Stimulated activated CD4-positive, alpha-beta T cell treated with anti-CD3 and anti-CD28 coated beads, Interleukin-4, amount 100 ng/mL, for 1 hour (primary cell): Measurements from ENCODE around the gene GAST.
"Not testable (repeated sequence)": the region's sequence is repeated elsewhere in the genome, so short reads cannot be mapped to it uniquely, and the experiment has no call there.

Experiments used
- DNase-seq: peaks from one replicate; pipeline ENCODE4 v3.0.0-alpha.2; 2020

Gene GAST

GRCh38 chr17:41711669-41712400 is at the start of gene GAST:
Gene GAST (plus strand): TSS chr17:41712331. CDS start chr17:41715437, 3,106 bp downstream.
- no peak for DNase-seq

GRCh38 chr17:41663451-41664171 is 48.5 kb upstream of the GAST start:
- DNase-seq, result no peak

- no peak for DNase-seq
Measured at GRCh38 chr17:41664172-41664457, 48.0 kb upstream of the GAST start.

GRCh38 chr17:41664587-41665565 is 47.3 kb upstream of the GAST start:
- DNase-seq, result no peak

GRCh38 chr17:41665566-41666236 is 46.4 kb upstream of the GAST start:
- DNase-seq, result peak; percentile 89

GRCh38 chr17:41666237-41666641 is 45.9 kb upstream of the GAST start:
- DNase-seq, result peak; percentile 67

- peak; percentile 90 for DNase-seq
Measured at GRCh38 chr17:41666708-41667279, 45.3 kb upstream of the GAST start.

GRCh38 chr17:41667280-41668041 is 44.7 kb upstream of the GAST start:
- DNase-seq, result no peak

- peak; percentile 28 for DNase-seq
Measured at GRCh38 chr17:41672153-41672552, 40.0 kb upstream of the GAST start.

- not testable (repeated sequence) for DNase-seq
Measured at GRCh38 chr17:41675157-41676057, 36.7 kb upstream of the GAST start.

- DNase-seq, result no peak
Measured at GRCh38 chr17:41676058-41676419, 36.1 kb upstream of the GAST start.

- DNase-seq, result no peak
Measured at GRCh38 chr17:41678411-41678906, 33.7 kb upstream of the GAST start.

GRCh38 chr17:41678907-41679739 is 33.0 kb upstream of the GAST start:
- DNase-seq, result peak; percentile 24

GRCh38 chr17:41679740-41680425 is 32.2 kb upstream of the GAST start:
- DNase-seq, result no peak

GRCh38 chr17:41680426-41681040 is 31.6 kb upstream of the GAST start:
- DNase-seq, result no peak

GRCh38 chr17:41681776-41682175 is 30.4 kb upstream of the GAST start:
- no peak for DNase-seq

GRCh38 chr17:41682631-41683030 is 29.5 kb upstream of the GAST start:
- DNase-seq, result no peak

- DNase-seq, result no peak
Measured at GRCh38 chr17:41683441-41684007, 28.6 kb upstream of the GAST start.
